Vagina (tissue), 2 donors: Measurements from ENCODE around the gene PNLIPRP2.

Experiments used
- CTCF ChIP-seq, 3 experiments: fragments of 450-650 bp in 2 of 3; fragments of 200-600 bp in 1 of 3; sonication (generic) in 1 of 3; IDR thresholded peaks; one replicate each; pipeline ENCODE4 v1.5.1; 2017 to 2019; ENCODE audit warnings: antibody characterized with exemption in 3 of 3, mild to moderate bottlenecking in 2 of 3, moderate library complexity in 2 of 3
- POLR2A ChIP-seq, 2 donors: fragments of 450-650 bp; IDR thresholded peaks; one replicate each; pipeline ENCODE4 v1.6.1; 2017; ENCODE audit warnings: antibody characterized with exemption in 2 of 2, mild to moderate bottlenecking in 2 of 2, moderate library complexity in 2 of 2

DNA sequence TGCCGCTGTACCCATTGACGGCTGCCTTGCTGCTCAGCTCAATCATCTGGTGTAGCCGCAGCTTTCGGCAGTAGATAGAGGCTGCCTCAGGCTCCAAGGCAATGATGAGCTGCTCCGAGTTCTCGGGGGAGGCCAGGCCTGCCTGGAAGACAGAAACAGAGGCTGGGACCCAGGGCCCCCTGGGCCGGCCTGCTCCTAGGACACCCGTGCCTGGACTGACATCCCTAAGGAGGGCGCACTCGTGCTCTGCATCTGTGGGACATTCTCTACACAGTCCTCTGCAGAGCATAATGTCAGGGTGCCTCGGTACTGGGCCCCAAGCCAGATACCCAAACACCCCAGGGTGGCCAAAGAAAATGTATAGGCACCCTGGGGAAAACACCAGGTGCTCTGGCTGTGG, 63.1 kb downstream of the PNLIPRP2 start:
- TF ChIP-seq CTCF (IDR thresholded peaks at IDR 0.05) (no peak), POLR2A (IDR thresholded peaks at IDR 0.05) (no peak)
